K562 (cell line): ENCODE data around the gene OIT3. TPM values are rescaled to one million over a fixed set of nuclear protein-coding genes. Genes with fewer than 3 reads are reported as not detected.

Source experiments
- ATAC-seq: fragments of 200-7000 bp; cut with Tn5 transposase; 3 replicates; pipeline ENCODE4 v1.9.1; 2020; ENCODE audit warnings: moderate library complexity
- BruUV-seq: library from RNA; stranded (reverse); fragments of 400-500 nt; replicated peaks from 2 replicates; lab custom pipeline; 2021; lab: Mats Ljungman, UMichigan
- CTCF ChIA-PET: fragments of 300-600 bp; formaldehyde crosslinking; extraction: SDS; loops from one replicate; lab custom pipeline; 2021; ENCODE audit warnings: low intra/inter-chr PET ratio; lab: Yijun Ruan, JAX
- POLR2A ChIA-PET: fragments of 300-600, 350-650 bp; sonication (Branson Sonifier 250); formaldehyde crosslinking; extraction: SDS; loops from one replicate; lab custom pipeline; 2021; ENCODE audit warnings: antibody characterized with exemption, inconsistent platforms; lab: Yijun Ruan, JAX
- DNase-seq, 4 experiments: peaks; one replicate each; pipeline versions ENCODE4 v3.0.0 to v3.0.0-alpha.2; 2011 to 2018; ENCODE audit warnings: low spot score in 3 of 4, mixed read lengths in 3 of 4; ENCODE audit errors: extremely low read depth in 1 of 4
- FAIRE-seq: peaks from 2 replicates; lab custom pipeline; 2011; peaks lifted over from hg19 to GRCh38; lab: Jason Lieb, UNC
- H2AFZ ChIP-seq: 2 replicates; pipeline ENCODE4 v1.6.0; 2011; ENCODE audit warnings: low read depth, low read length, control low read depth, inconsistent platforms
- H3K27ac ChIP-seq: fragments of 200-600 bp; 3 replicates; pipeline ENCODE4 v1.8.0; 2011; ENCODE audit warnings: low read depth, mild to moderate bottlenecking, control low read depth, inconsistent platforms, low read length, moderate library complexity, mixed read lengths; ENCODE audit errors: extremely low read depth
- H3K27me3 ChIP-seq, 2 experiments: fragments of 300-600 bp in 1 of 2; 2 replicates in 1 of 2; 3 replicates in 1 of 2; pipeline versions ENCODE4 v1.6.0 to v1.8.0; 2011; ENCODE audit warnings: inconsistent platforms in 2 of 2, low read length in 2 of 2, mild to moderate bottlenecking in 1 of 2, mixed read lengths in 1 of 2, moderate library complexity in 1 of 2; ENCODE audit not compliant: control insufficient read depth in 2 of 2, insufficient read depth in 2 of 2
- H3K36me3 ChIP-seq: fragments of 300-600 bp; 3 replicates; pipeline ENCODE4 v1.8.0; 2011; ENCODE audit warnings: mild to moderate bottlenecking, low read length, inconsistent platforms; ENCODE audit not compliant: control insufficient read depth, insufficient read depth
- H3K4me1 ChIP-seq, 2 experiments: fragments of 200-600 bp in 1 of 2; replicated peaks in 1 of 2; 2 replicates in 1 of 2; 3 replicates in 1 of 2; pipeline versions ENCODE4 v1.5.1 to v1.8.0; 2011; ENCODE audit warnings: inconsistent platforms in 2 of 2, low read length in 2 of 2, mild to moderate bottlenecking in 1 of 2, mixed read lengths in 1 of 2, moderate library complexity in 1 of 2; ENCODE audit not compliant: control insufficient read depth in 2 of 2, insufficient read depth in 2 of 2
- H3K4me2 ChIP-seq: 2 replicates; pipeline ENCODE4 v1.6.1; 2011; ENCODE audit warnings: low read length, control low read depth, inconsistent platforms, mixed read lengths; ENCODE audit not compliant: insufficient read depth
- H3K4me3 ChIP-seq: fragments of 200-600 bp; sonication (generic), shearing (Covaris generic); 2 replicates; pipeline ENCODE4 v1.5.1; 2016; ENCODE audit warnings: control low read depth, inconsistent platforms
- H3K79me2 ChIP-seq: fragments of 200-600 bp; 3 replicates; pipeline ENCODE4 v1.8.0; 2011; ENCODE audit warnings: low read length, inconsistent platforms; ENCODE audit not compliant: control insufficient read depth, insufficient read depth
- H3K9ac ChIP-seq, 2 experiments: 2 replicates each; pipeline versions ENCODE4 v1.6.0 to v1.6.1; 2011; ENCODE audit warnings: low read depth in 2 of 2, low read length in 2 of 2, control low read depth in 1 of 2, inconsistent platforms in 1 of 2, mild to moderate bottlenecking in 1 of 2, mixed read lengths in 1 of 2; ENCODE audit not compliant: insufficient read depth in 1 of 2
- H3K9me1 ChIP-seq: one replicate; pipeline ENCODE4 v1.6.0; 2011; ENCODE audit warnings: inconsistent platforms, mild to moderate bottlenecking, low read length, moderate library complexity; ENCODE audit not compliant: control insufficient read depth, insufficient read depth
- H3K9me3 ChIP-seq: replicated peaks from 2 replicates; pipeline ENCODE4 v1.5.1; 2011; ENCODE audit warnings: low read depth, low read length, inconsistent platforms; ENCODE audit not compliant: control insufficient read depth, insufficient read depth
- H4K20me1 ChIP-seq: replicated peaks from 2 replicates; pipeline ENCODE4 v1.6.1; 2011; ENCODE audit warnings: low read length, inconsistent platforms, mixed read lengths; ENCODE audit not compliant: control insufficient read depth, insufficient read depth
- LCOR ChIP-seq: sonication (generic); formaldehyde crosslinking; IDR thresholded peaks from 2 replicates; pipeline ENCODE4 v1.8.0; 2022; ENCODE audit warnings: mild to moderate bottlenecking, missing genetic modification reagents
- MEIS2 ChIP-seq: fragments of 450-650 bp; IDR thresholded peaks from 2 replicates; pipeline ENCODE4 v1.6.1; 2014; ENCODE audit warnings: mild to moderate bottlenecking; ENCODE audit not compliant: partially characterized antibody
- POLR2G ChIP-seq: fragments of 200-400 bp; formaldehyde crosslinking; IDR thresholded peaks from 2 replicates; pipeline ENCODE4 v1.6.1; 2017; ENCODE audit warnings: low read depth, mild to moderate bottlenecking, antibody characterized with exemption, low read length, moderate library complexity
- TAL1 ChIP-seq: fragments of 450-650 bp; IDR thresholded peaks from 2 replicates; pipeline ENCODE4 v1.6.1; 2016; ENCODE audit warnings: mild to moderate bottlenecking
- TSC22D4 ChIP-seq: fragments of 450-650 bp; IDR thresholded peaks from 2 replicates; pipeline ENCODE4 v1.6.1; 2016; ENCODE audit warnings: missing genetic modification characterization, missing biosample characterization, control low read depth
- WGBS: fragments of 100-300 bp; shearing (Covaris generic); methylation state at CpG from one replicate; pipeline ENCODE4 v1.1.6; 2016; ENCODE audit warnings: low coverage, mixed read lengths; ENCODE audit not compliant: insufficient coverage; ENCODE audit errors: missing lambda C conversion rate; 5-methylcytosine and 5-hydroxymethylcytosine counted together
- in situ Hi-C: fragments of 300-500 bp; cut with MboI; formaldehyde crosslinking; loops from 4 replicates; pipeline ENCODE4 v1.15.0; 2018; ENCODE audit warnings: inconsistent platforms, mixed read lengths
- intact Hi-C: fragments of 100-400 bp; cut with micrococcal nuclease; formaldehyde crosslinking; loops from 2 replicates; pipeline ENCODE4 v1.14.2; 2022
- polyA plus RNA-seq, 8 experiments: library from polyadenylated mRNA; depleted of rRNA in 4 of 8; stranded (reverse) in 5 of 8; unstranded in 3 of 8; fragments of >200 nt; fragmentation: Nextera tagmentation in 2 of 8; fragmentation: Illumina TruSeq in 1 of 8; extraction: Ambion mirVana in 2 of 8; extraction: Trizol in 1 of 8; gene quantifications; 2 replicates each; pipeline versions ENCODE4 v1.2.1 to v1.2.3, GENCODE V29; 2011 to 2014; ENCODE audit warnings: inconsistent platforms in 1 of 8, missing spikeins in 1 of 8
- total RNA-seq, 7 experiments: library from RNA; depleted of rRNA in 6 of 7; stranded (reverse); fragments of >200 nt in 6 of 7; fragmentation: Illumina TruSeq in 2 of 7; extraction: Trizol in 2 of 7; gene quantifications; 2 replicates each; pipeline versions ENCODE4 v1.2.1 to v1.2.3, GENCODE V29; 2011 to 2021; ENCODE audit warnings: low replicate concordance in 1 of 7
- TF ChIP-seq, protein P1 (sequence below), 2 experiments: fragments of 450-650 bp; IDR thresholded peaks; 2 replicates each; pipeline ENCODE4 v1.6.1; 2018; ENCODE audit warnings: mild to moderate bottlenecking in 2 of 2, low read depth in 1 of 2; ENCODE audit not compliant: partially characterized antibody in 2 of 2
- TF ChIP-seq, protein P2 (sequence below), 2 experiments: fragments of 250-450 bp in 1 of 2; fragments of 450-650 bp in 1 of 2; sonication (Bioruptor Pico) in 1 of 2; IDR thresholded peaks; 2 replicates each; pipeline versions ENCODE4 v1.6.1 to v1.8.0; 2016 to 2021; ENCODE audit warnings: mild to moderate bottlenecking in 2 of 2, moderate library complexity in 2 of 2, missing compliant biosample characterization in 1 of 2, missing genetic modification characterization in 1 of 2

The OIT3 gene
- total and polyA plus RNA-seq, 9 of the 15 experiments (the other 6 are each of a cell fraction or from before 2014, with no cell fraction given) = not detected

DNA sequence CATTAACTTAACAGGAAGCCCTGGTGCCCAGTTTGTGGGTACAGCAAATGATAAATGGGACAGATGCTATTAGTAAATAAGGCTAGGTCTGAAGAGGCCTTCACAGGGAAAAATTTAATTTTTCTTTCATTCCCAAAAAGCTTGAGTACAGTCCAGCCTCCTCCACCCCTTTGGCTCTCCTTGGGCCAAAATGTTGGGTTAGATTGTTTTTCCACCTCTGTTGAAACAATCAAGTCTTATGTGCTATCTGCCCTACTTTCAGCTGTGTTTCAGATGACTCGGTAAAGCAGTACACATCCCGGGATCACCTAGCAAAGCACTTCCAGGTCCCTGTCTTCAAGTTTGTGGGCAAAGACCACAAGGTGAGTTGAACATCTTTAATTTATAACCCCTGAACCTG lies 36.7 kb downstream of the OIT3 start:
- FAIRE-seq (no peak), DNase-seq (no peak), ATAC-seq (no peak)
- ChIA-PET POLR2A (interaction anchor here (1.4 to 2.3 kb wide), 2 partner anchors 11 kb away, joined by 5 to 12 read pairs; no protein-coding TSS in a partner anchor), CTCF (no interaction called here)
- H3K9ac ChIP-seq = no peak overlapping the region
- H2AFZ ChIP-seq = no peak overlapping the region
- H3K9me3 ChIP-seq = no peaks in the 10 kb centered on the region
- H3K9me1 ChIP-seq = no peaks in the 10 kb centered on the region
- H3K36me3 ChIP-seq = no peaks in the 10 kb centered on the region
- no peak overlapping the region for H3K4me3 ChIP-seq
- no peaks in the 10 kb centered on the region for H3K79me2 ChIP-seq
- in situ Hi-C loops (no loop called here), intact Hi-C loops (no loop called here)
- no peak overlapping the region for H3K4me2 ChIP-seq
- 0% methylated on average over 2 of the region's 2 CpGs for whole genome bisulfite sequencing
- peaks cover 0 to 13% of the 10 kb centered on the region in 2 experiments; a peak in 2 of 5 replicates for H3K27me3 ChIP-seq
- peaks cover 4% of the 10 kb centered on the region in 2 experiments; a peak in 3 of 5 replicates for H3K4me1 ChIP-seq
- H4K20me1 ChIP-seq = no peaks in the 10 kb centered on the region
- BruUV-seq = no TSS peak
- H3K27ac ChIP-seq = no peak overlapping the region
- no peak for TF ChIP-seq MEIS2
- TF ChIP-seq TSC22D4 (tag) = no peak
- no peak for TF ChIP-seq LCOR
- TF ChIP-seq, protein P1, sequence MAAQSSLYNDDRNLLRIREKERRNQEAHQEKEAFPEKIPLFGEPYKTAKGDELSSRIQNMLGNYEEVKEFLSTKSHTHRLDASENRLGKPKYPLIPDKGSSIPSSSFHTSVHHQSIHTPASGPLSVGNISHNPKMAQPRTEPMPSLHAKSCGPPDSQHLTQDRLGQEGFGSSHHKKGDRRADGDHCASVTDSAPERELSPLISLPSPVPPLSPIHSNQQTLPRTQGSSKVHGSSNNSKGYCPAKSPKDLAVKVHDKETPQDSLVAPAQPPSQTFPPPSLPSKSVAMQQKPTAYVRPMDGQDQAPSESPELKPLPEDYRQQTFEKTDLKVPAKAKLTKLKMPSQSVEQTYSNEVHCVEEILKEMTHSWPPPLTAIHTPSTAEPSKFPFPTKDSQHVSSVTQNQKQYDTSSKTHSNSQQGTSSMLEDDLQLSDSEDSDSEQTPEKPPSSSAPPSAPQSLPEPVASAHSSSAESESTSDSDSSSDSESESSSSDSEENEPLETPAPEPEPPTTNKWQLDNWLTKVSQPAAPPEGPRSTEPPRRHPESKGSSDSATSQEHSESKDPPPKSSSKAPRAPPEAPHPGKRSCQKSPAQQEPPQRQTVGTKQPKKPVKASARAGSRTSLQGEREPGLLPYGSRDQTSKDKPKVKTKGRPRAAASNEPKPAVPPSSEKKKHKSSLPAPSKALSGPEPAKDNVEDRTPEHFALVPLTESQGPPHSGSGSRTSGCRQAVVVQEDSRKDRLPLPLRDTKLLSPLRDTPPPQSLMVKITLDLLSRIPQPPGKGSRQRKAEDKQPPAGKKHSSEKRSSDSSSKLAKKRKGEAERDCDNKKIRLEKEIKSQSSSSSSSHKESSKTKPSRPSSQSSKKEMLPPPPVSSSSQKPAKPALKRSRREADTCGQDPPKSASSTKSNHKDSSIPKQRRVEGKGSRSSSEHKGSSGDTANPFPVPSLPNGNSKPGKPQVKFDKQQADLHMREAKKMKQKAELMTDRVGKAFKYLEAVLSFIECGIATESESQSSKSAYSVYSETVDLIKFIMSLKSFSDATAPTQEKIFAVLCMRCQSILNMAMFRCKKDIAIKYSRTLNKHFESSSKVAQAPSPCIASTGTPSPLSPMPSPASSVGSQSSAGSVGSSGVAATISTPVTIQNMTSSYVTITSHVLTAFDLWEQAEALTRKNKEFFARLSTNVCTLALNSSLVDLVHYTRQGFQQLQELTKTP (IDR thresholded peaks at IDR 0.05; ENCODE audit: low read depth in 1 of 2, partially characterized antibody in 2 of 2) = no peak
- TF ChIP-seq, protein P2, sequence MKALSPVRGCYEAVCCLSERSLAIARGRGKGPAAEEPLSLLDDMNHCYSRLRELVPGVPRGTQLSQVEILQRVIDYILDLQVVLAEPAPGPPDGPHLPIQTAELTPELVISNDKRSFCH (CRISPR knock-in tag; IDR thresholded peaks at IDR 0.05) = no peak
- TF ChIP-seq, protein P2 (tag; IDR thresholded peaks at IDR 0.05) = no peak
- no peak for TF ChIP-seq POLR2G
- no peak for TF ChIP-seq TAL1
